ENCODE data around the gene DPH6. TPM values are rescaled to one million over a fixed set of nuclear protein-coding genes. Genes with fewer than 3 reads are reported as not detected.

Gene DPH6
- total RNA-seq, 1 experiment from 2014 or later: 31.7 TPM

- TF ChIP-seq ZNF219 (CRISPR knock-in tag; IDR thresholded peaks at IDR 0.05; ENCODE audit: borderline replicate concordance) (no peak), ZNF532 (CRISPR knock-in tag; IDR thresholded peaks at IDR 0.05; ENCODE audit: borderline replicate concordance) (no peak), FOXK1 (CRISPR knock-in tag; IDR thresholded peaks at IDR 0.05) (no peak)
Measured at GRCh38 chr15:35495080-35495479, 50.9 kb downstream of the DPH6 start (continued).

- no peak for DNase-seq (ENCODE audit: low spot score)
- Mint-ChIP-seq H3K4me1 (peaks cover 8% of the 10 kb centered on the region), H3K9me3 (peaks cover 30% of the 10 kb centered on the region), H3K27me3 (ENCODE audit: low read depth) (no peaks in the 10 kb centered on the region), H3K27ac (no peak overlapping the region), H3K4me3 (no peak overlapping the region), H3K36me3 (peaks cover 33% of the 10 kb centered on the region)
- no peak for ATAC-seq
- CTCF ChIA-PET: interaction anchor here (1.9 kb wide), 1 partner anchor 47 kb away, joined by 8 read pairs; no protein-coding TSS in a partner anchor
- TF ChIP-seq HMGXB4 (CRISPR knock-in tag; IDR thresholded peaks at IDR 0.05) (no peak), ZNF532 (CRISPR knock-in tag; IDR thresholded peaks at IDR 0.05; ENCODE audit: borderline replicate concordance) (no peak), E2F5 (CRISPR knock-in tag; IDR thresholded peaks at IDR 0.05) (no peak), MXD4 (CRISPR knock-in tag; IDR thresholded peaks at IDR 0.05; ENCODE audit: borderline replicate concordance) (no peak), CTCF (IDR thresholded peaks at IDR 0.05) (no peak), ATF2 (CRISPR knock-in tag; IDR thresholded peaks at IDR 0.05; ENCODE audit: borderline replicate concordance, low read depth) (no peak), NFE2L1 (CRISPR knock-in tag; IDR thresholded peaks at IDR 0.05) (no peak), HMGA2 (CRISPR knock-in tag; IDR thresholded peaks at IDR 0.05) (no peak), ZNF416 (CRISPR knock-in tag; IDR thresholded peaks at IDR 0.05) (no peak), ZNF138 (CRISPR knock-in tag; conservative IDR thresholded peaks at IDR 0.05) (no peak), AFF4 (CRISPR knock-in tag; IDR thresholded peaks at IDR 0.05; ENCODE audit: borderline replicate concordance) (no peak), GRHL2 (CRISPR knock-in tag; IDR thresholded peaks at IDR 0.05; ENCODE audit: insufficient replicate concordance, severe bottlenecking) (no peak)
- POLR2A ChIA-PET: no interaction called here
Measured at GRCh38 chr15:35491999-35492398, 54.0 kb downstream of the DPH6 start.
